ENCODE measurements around the gene ASH1L.
"Not testable (repeated sequence)": the region's sequence is repeated elsewhere in the genome, so short reads cannot be mapped to it uniquely, and the experiment has no call there.

Gene ASH1L

DNA sequence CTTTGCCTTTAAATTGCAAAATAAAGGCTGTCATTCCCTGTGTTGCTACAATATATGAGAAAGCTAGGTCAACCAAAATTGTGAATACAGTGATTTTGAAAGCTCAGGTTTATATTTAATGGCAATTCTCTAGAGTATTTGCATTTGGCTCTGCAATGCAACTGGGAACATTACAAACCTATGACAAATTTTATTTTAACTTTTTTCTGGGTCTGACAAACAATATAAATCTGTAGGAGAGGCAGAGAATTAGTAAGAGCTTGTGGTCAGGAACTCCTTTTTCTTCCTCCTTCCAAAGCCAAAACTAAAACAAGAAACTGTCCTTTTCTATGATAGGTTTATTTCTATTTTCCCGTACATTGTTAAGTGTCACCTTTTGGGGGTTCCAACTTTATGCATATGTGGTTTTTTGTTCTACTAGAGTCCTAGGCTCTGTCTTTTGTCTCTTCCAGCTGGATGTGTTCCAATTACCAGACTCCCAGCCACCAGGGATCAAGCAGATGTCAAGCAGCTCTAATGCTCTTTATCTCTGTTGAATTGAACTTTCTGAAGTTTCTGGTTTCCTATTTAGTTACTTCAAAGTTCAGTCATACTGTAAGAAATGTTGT, 106.9 kb downstream of the ASH1L start:
- TF ChIP-seq, protein P1, sequence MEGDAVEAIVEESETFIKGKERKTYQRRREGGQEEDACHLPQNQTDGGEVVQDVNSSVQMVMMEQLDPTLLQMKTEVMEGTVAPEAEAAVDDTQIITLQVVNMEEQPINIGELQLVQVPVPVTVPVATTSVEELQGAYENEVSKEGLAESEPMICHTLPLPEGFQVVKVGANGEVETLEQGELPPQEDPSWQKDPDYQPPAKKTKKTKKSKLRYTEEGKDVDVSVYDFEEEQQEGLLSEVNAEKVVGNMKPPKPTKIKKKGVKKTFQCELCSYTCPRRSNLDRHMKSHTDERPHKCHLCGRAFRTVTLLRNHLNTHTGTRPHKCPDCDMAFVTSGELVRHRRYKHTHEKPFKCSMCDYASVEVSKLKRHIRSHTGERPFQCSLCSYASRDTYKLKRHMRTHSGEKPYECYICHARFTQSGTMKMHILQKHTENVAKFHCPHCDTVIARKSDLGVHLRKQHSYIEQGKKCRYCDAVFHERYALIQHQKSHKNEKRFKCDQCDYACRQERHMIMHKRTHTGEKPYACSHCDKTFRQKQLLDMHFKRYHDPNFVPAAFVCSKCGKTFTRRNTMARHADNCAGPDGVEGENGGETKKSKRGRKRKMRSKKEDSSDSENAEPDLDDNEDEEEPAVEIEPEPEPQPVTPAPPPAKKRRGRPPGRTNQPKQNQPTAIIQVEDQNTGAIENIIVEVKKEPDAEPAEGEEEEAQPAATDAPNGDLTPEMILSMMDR (IDR thresholded peaks at IDR 0.05; ENCODE audit: insufficient read depth, low read depth, low read length, missing control alignments): no peak
- DNase-seq (ENCODE audit: low read depth): no peak
- no peak overlapping the region for H3K4me3 ChIP-seq (ENCODE audit: low read length)

DNA sequence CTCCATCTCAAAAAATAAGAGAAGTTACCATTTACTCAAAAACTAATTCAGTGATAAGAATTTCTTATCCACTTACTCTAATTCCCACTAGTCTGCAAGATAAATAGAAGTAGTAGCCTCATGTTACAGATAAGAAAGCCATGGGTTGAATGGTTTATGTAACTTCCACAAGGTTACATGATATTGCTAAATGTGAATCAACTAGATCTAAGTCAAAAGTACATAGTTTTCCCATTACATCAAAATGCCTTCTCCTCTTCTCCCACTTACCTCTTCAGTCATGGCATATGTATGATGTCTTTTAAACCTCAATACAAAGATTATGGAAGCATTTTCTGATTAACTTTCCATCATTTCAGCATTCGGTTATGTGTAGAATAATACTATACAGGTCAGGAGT, 108.5 kb downstream of the ASH1L start:
- no peak for DNase-seq (ENCODE audit: low read depth)
- TF ChIP-seq, protein P1 (IDR thresholded peaks at IDR 0.05; ENCODE audit: insufficient read depth, low read depth, low read length, missing control alignments): no peak
- H3K4me3 ChIP-seq (ENCODE audit: low read length): no peak overlapping the region

- no peak for DNase-seq (ENCODE audit: low read depth)
- TF ChIP-seq, protein P1 (IDR thresholded peaks at IDR 0.05; ENCODE audit: insufficient read depth, low read depth, low read length, missing control alignments): no peak
- H3K4me3 ChIP-seq (ENCODE audit: low read length): no peak overlapping the region
Measured at GRCh38 chr1:155453141-155453540, 109.5 kb downstream of the ASH1L start.

DNA sequence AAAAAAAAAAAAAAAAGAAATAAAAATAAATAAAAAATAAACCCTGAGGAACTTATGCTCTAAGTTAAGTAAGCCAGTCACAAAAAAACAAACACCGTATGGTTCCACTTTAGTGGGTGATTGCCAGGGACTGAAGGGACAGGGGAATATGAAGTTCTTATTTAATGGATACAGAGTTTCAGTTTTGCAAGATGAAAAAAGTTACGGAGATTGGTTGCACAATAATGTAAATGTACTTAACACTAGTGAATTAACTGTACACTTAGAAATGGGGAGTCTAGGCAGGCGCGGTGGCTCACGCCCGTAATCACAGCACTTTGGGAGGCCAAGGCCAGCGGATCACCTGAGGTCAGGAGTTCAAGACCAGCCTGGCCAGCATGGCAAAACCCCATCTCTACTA, 111.4 kb downstream of the ASH1L start:
- no peak overlapping the region for H3K4me3 ChIP-seq (ENCODE audit: low read length)
- TF ChIP-seq, protein P1 (IDR thresholded peaks at IDR 0.05; ENCODE audit: insufficient read depth, low read depth, low read length, missing control alignments): no peak
- DNase-seq (ENCODE audit: low read depth): no peak

DNA sequence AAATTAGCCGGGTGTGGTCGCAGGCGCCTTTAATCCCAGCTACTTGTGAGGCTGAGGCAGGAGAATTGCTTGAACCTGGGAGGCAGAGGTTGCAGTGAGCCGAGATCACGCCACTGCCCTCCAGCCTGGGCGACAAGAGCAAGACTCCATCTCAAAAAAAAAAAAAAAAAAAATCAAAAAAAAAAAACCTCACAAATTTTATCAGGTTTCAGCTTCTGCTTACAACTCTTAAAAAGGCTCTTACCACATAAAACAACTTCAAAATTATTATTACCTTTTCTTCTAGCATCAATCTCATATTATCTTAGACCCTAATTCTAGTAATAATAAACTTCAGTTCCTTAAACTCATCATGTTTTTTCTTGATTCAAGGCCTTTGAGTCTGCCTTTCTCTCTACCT, 120.2 kb downstream of the ASH1L start:
- not testable (repeated sequence) for DNase-seq (ENCODE audit: low read depth); H3K4me3 ChIP-seq (ENCODE audit: low read length)

DNA sequence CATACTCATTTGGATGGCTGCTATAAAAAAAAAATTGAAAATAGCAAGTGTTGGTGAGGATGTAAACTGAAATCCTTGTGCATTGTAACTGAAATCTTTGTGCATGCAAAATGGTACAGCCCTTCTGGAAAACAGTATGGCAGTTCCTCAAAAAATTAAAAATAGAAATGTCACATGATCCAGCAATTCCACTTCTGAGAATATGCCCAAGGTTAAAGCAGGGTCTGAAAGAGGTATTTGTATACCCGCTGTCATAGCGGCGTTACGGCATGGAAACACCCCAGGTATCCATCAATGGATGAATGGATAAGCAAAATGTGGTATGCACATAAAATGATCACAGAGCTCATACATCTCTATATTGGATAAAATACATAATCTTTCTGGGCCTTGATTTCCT, 125.2 kb downstream of the ASH1L start:
- TF ChIP-seq, protein P1 (IDR thresholded peaks at IDR 0.05; ENCODE audit: insufficient read depth, low read depth, low read length, missing control alignments): no peak
- no peak overlapping the region for H3K4me3 ChIP-seq (ENCODE audit: low read length)
- DNase-seq (ENCODE audit: low read depth): no peak

DNA sequence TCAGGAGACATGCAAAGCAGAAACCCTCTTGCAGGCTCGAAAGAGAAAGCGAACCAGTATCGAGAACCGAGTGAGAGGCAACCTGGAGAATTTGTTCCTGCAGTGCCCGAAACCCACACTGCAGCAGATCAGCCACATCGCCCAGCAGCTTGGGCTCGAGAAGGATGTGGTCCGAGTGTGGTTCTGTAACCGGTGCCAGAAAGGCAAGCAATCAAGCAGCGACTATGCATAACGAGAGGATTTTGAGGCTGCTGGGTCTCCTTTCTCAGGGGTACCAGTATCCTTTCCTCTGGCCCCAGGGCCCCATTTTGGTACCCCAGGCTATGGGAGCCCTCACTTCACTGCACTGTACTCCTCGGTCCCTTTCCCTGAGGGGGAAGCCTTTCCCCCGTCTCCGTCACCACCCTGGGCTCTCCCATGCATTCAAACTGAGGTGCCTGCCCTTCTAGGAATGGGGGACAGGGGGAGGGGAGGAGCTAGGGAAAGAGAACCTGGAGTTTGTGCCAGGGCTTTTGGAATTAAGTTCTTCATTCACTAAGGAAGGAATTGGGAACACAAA, 128.7 kb downstream of the ASH1L start:
- DNase-seq (ENCODE audit: low read depth); H3K4me3 ChIP-seq (ENCODE audit: low read length): not testable (repeated sequence)

DNA sequence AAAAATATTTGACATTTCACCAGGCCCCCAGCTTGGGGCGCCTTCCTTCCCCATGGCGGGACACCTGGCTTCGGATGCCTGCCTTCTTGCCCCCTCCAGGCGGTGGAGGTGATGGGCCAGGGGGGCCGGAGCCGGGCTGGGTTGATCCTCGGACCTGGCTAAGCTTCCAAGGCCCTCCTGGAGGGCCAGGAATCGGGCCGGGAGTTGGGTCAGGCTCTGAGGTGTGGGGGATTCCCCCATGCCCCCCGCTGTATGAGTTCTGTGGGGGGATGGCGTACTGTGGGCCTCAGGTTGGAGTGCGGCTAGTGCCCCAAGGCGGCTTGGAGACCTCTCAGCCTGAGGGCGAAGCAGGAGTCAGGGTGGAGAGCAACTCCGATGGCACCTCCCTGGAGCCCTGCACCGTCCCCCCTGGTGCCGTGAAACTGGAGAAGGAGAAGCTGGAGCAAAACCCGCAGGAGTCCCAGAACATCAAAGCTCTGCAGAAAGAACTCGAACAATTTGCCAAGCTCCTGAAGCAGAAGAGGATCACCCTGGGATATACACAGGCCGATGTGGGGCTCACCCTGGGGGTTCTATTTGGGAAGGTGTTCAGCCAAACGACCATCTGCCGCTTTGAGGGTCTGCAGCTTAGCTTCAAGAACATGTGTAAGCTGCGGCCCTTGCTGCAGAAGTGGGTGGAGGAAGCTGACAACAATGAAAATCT, 129.3 kb downstream of the ASH1L start:
- DNase-seq (ENCODE audit: low read depth); H3K4me3 ChIP-seq (ENCODE audit: low read length): not testable (repeated sequence)
